H9 (cell line): Measurements from ENCODE around the gene CXCL1. TPM values are rescaled to one million over a fixed set of nuclear protein-coding genes. Genes with fewer than 3 reads are reported as not detected.

Source experiments
- DNase-seq: peaks from one replicate; pipeline ENCODE4 v3.0.0-alpha.2; 2017
- H2AFZ ChIP-seq: one replicate; pipeline ENCODE4 v1.6.1; 2013; ENCODE audit warnings: mild to moderate bottlenecking, low read length, control low read depth, moderate library complexity
- H2AK5ac ChIP-seq: 2 replicates; pipeline ENCODE4 v1.6.1; 2013; ENCODE audit warnings: low read length, control low read depth, mixed read lengths; ENCODE audit not compliant: insufficient read length
- H2BK120ac ChIP-seq: one replicate; pipeline ENCODE4 v1.6.1; 2013; ENCODE audit warnings: low read depth, mild to moderate bottlenecking, low read length, control low read depth, inconsistent platforms; ENCODE audit not compliant: poor library complexity, severe bottlenecking
- H2BK12ac ChIP-seq: 2 replicates; pipeline ENCODE4 v1.6.1; 2013; ENCODE audit warnings: low read length, control low read depth, mixed read lengths, low read depth; ENCODE audit not compliant: insufficient read length
- H2BK15ac ChIP-seq: 2 replicates; pipeline ENCODE4 v1.6.1; 2013; ENCODE audit warnings: low read depth, low read length, control low read depth
- H2BK20ac ChIP-seq: one replicate; pipeline ENCODE4 v1.6.1; 2013; ENCODE audit warnings: low read depth, mild to moderate bottlenecking, low read length, control low read depth, inconsistent platforms; ENCODE audit not compliant: poor library complexity, severe bottlenecking
- H2BK5ac ChIP-seq: 2 replicates; pipeline ENCODE4 v1.6.1; 2013; ENCODE audit warnings: low read length, control low read depth, mixed read lengths; ENCODE audit not compliant: insufficient read length
- H3K14ac ChIP-seq: 2 replicates; pipeline ENCODE4 v1.6.1; 2013; ENCODE audit warnings: low read length, control low read depth; ENCODE audit not compliant: insufficient read depth
- H3K18ac ChIP-seq: 2 replicates; pipeline ENCODE4 v1.6.1; 2013; ENCODE audit warnings: low read depth, mild to moderate bottlenecking, mixed read lengths, low read length, control low read depth; ENCODE audit not compliant: insufficient read length
- H3K23ac ChIP-seq: 2 replicates; pipeline ENCODE4 v1.6.1; 2013; ENCODE audit warnings: low read length, control low read depth, mixed read lengths, low read depth; ENCODE audit not compliant: insufficient read length
- H3K23me2 ChIP-seq: 2 replicates; pipeline ENCODE4 v1.6.1; 2013; ENCODE audit warnings: low read depth, mild to moderate bottlenecking, mixed read lengths, low read length, control low read depth; ENCODE audit not compliant: insufficient read length, poor library complexity, severe bottlenecking
- H3K27ac ChIP-seq: 2 replicates; pipeline ENCODE4 v1.5.1; 2013; ENCODE audit warnings: low read length, control low read depth, mixed read lengths, low read depth; ENCODE audit not compliant: insufficient read length
- H3K27me3 ChIP-seq: 2 replicates; pipeline ENCODE4 v1.6.1; 2013; ENCODE audit warnings: low read length, control low read depth, inconsistent platforms; ENCODE audit not compliant: insufficient read depth
- H3K4ac ChIP-seq: 2 replicates; pipeline ENCODE4 v1.6.1; 2013; ENCODE audit warnings: low read depth, mild to moderate bottlenecking, control low read depth, inconsistent platforms, low read length, moderate library complexity
- H3K4me1 ChIP-seq: 2 replicates; pipeline ENCODE4 v1.6.1; 2013; ENCODE audit warnings: low read length, control low read depth, inconsistent platforms; ENCODE audit not compliant: insufficient read depth
- H3K4me2 ChIP-seq: 2 replicates; pipeline ENCODE4 v1.6.1; 2013; ENCODE audit warnings: low read length, control low read depth, mixed read lengths; ENCODE audit not compliant: insufficient read length, insufficient read depth
- H3K56ac ChIP-seq: 2 replicates; pipeline ENCODE4 v1.6.1; 2013; ENCODE audit warnings: low read depth, mild to moderate bottlenecking, mixed read lengths, low read length, control low read depth; ENCODE audit not compliant: insufficient read length
- H3K79me1 ChIP-seq: 2 replicates; pipeline ENCODE4 v1.6.1; 2013; ENCODE audit warnings: low read depth, mild to moderate bottlenecking, moderate library complexity, low read length, control low read depth, inconsistent platforms; ENCODE audit not compliant: insufficient read depth, poor library complexity, severe bottlenecking
- H3K79me2 ChIP-seq: 2 replicates; pipeline ENCODE4 v1.6.1; 2013; ENCODE audit warnings: low read length, control low read depth, inconsistent platforms; ENCODE audit not compliant: insufficient read depth
- H3K9ac ChIP-seq: 2 replicates; pipeline ENCODE4 v1.6.1; 2013; ENCODE audit warnings: low read length, control low read depth, mixed read lengths; ENCODE audit not compliant: insufficient read length; ENCODE audit errors: extremely low read depth
- H3K9me3 ChIP-seq: one replicate; pipeline ENCODE4 v1.6.1; 2013; ENCODE audit warnings: low read depth, low read length, inconsistent platforms; ENCODE audit not compliant: control insufficient read depth
- H3T11ph ChIP-seq: one replicate; pipeline ENCODE4 v1.6.1; 2013; ENCODE audit warnings: mild to moderate bottlenecking, low read length, control low read depth, inconsistent platforms
- H4K20me1 ChIP-seq: one replicate; pipeline ENCODE4 v1.6.1; 2013; ENCODE audit not compliant: control insufficient read depth, insufficient read length, insufficient read depth
- H4K5ac ChIP-seq: 2 replicates; pipeline ENCODE4 v1.6.1; 2013; ENCODE audit warnings: low read depth, mild to moderate bottlenecking, mixed read lengths, low read length, control low read depth; ENCODE audit not compliant: insufficient read length
- H4K8ac ChIP-seq: replicated peaks from 2 replicates; pipeline ENCODE4 v1.6.1; 2013; ENCODE audit warnings: low read length, control low read depth, mixed read lengths, low read depth; ENCODE audit not compliant: insufficient read length
- H4K91ac ChIP-seq: 2 replicates; pipeline ENCODE4 v1.6.1; 2013; ENCODE audit warnings: low read depth, mild to moderate bottlenecking, moderate library complexity, mixed read lengths, low read length, control low read depth; ENCODE audit not compliant: insufficient read length
- H3K27ac Mint-ChIP-seq, 3 experiments: 2 replicates in 2 of 3; 3 replicates in 1 of 3; pipeline ENCODE4 v1.8.0; 2020 to 2021; ENCODE audit warnings: mixed read lengths in 3 of 3, mild to moderate bottlenecking in 1 of 3, moderate library complexity in 1 of 3
- H3K27me3 Mint-ChIP-seq: 2 replicates; pipeline ENCODE4 v1.8.0; 2021; ENCODE audit warnings: low read depth, mild to moderate bottlenecking, moderate library complexity, mixed read lengths
- H3K36me3 Mint-ChIP-seq, 3 experiments: 2 replicates in 2 of 3; 3 replicates in 1 of 3; pipeline ENCODE4 v1.8.0; 2020 to 2021; ENCODE audit warnings: low read depth in 3 of 3, mixed read lengths in 3 of 3; ENCODE audit not compliant: insufficient read depth in 1 of 3
- H3K4me1 Mint-ChIP-seq, 2 experiments: 2 replicates each; pipeline ENCODE4 v1.8.0; 2020; ENCODE audit warnings: mixed read lengths in 2 of 2
- H3K4me3 Mint-ChIP-seq, 2 experiments: 2 replicates in 1 of 2; 3 replicates in 1 of 2; pipeline ENCODE4 v1.8.0; 2020 to 2021; ENCODE audit warnings: mild to moderate bottlenecking in 2 of 2, mixed read lengths in 2 of 2, moderate library complexity in 1 of 2
- H3K9me3 Mint-ChIP-seq, 2 experiments: 2 replicates in 1 of 2; 3 replicates in 1 of 2; pipeline ENCODE4 v1.8.0; 2020; ENCODE audit warnings: mild to moderate bottlenecking in 2 of 2, mixed read lengths in 2 of 2, moderate library complexity in 1 of 2
- CTCF ChIP-seq: fragments of 200-600 bp; sonication (generic); conservative IDR thresholded peaks from 3 replicates; pipeline ENCODE4 v1.8.0; 2021; ENCODE audit warnings: antibody characterized with exemption, mild to moderate bottlenecking
- total RNA-seq: library from RNA; stranded (reverse); gene quantifications from 2 replicates; pipeline ENCODE4 v1.2.1, GENCODE V29; 2021

The CXCL1 gene
- total RNA-seq, 1 experiment from 2014 or later = 0.20 TPM

- Histone ChIP-seq H2BK5ac (no peak overlapping the region), H3K4me2 (no peak overlapping the region), H3K4me1 (peaks cover 2% of the 10 kb centered on the region; the same call in 1 of the 2 replicates), H3K27ac (no peak overlapping the region), H2AFZ (no peak overlapping the region), H3K23ac (no peak overlapping the region), H2BK20ac (no peak overlapping the region), H2BK15ac (no peak overlapping the region), H4K20me1 (no peaks in the 10 kb centered on the region), H2AK5ac (no peak overlapping the region), H3K9me3 (no peaks in the 10 kb centered on the region), H2BK120ac (no peak overlapping the region), H4K5ac (no peak overlapping the region), H3K4ac (no peak overlapping the region), H2BK12ac (no peak overlapping the region), H3K9ac (no peak overlapping the region), H3K27me3 (no peaks in the 10 kb centered on the region), H4K8ac (no peak overlapping the region), H4K91ac (no peak overlapping the region), H3K79me2 (no peaks in the 10 kb centered on the region), H3K79me1 (no peaks in the 10 kb centered on the region), H3K23me2 (no peaks in the 10 kb centered on the region), H3T11ph (no peak overlapping the region), H3K14ac (no peak overlapping the region), H3K56ac (no peak overlapping the region), H3K18ac (no peak overlapping the region)
- Mint-ChIP-seq H3K4me1 (peaks cover 8 to 10% of the 10 kb centered on the region in 2 experiments), H3K27me3 (peaks cover 8% of the 10 kb centered on the region), H3K4me3 (no peak overlapping the region), H3K36me3 (no peaks in the 10 kb centered on the region), H3K9me3 (no peaks in the 10 kb centered on the region), H3K27ac (no peak overlapping the region)
- DNase-seq = no peak
- TF ChIP-seq CTCF = no peak
These were observed 16.4 kb upstream of the CXCL1 start for GRCh38 chr4:73852771-73853170.
